ENCODE data around the gene HAUS8. TPM values are rescaled to one million over a fixed set of nuclear protein-coding genes. Genes with fewer than 3 reads are reported as not detected.

HAUS8 gene
- total and polyA plus RNA-seq, 2 of the 8 experiments (the other 6 are each of a cell fraction or from before 2014, with no cell fraction given), result 18.4 to 23.2 TPM

DNA sequence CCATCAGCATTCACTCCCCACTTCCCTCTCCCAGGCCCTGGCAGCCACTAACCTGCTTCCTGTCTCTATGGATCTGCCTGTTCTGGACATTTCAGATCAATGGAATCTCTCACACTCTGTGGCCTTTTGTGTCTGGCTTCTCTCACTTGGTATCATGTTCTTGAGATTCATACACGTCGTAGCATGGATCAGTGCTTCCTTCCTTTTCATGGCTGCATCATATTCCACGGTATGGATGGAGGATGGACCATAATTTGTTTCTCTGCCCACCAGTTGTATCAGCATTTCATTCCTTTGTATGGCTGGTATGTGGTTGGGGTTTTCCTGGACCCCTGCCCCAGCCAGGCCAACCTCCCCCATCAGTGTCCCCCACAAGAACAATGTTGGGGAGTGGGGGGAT is 36.5 kb upstream of the HAUS8 start:
- CTCF ChIA-PET (ENCODE audit: partially characterized antibody), result interaction anchor here (1.6 kb wide), 1 partner anchor 10 kb away, joined by 6 read pairs; no protein-coding TSS in a partner anchor
- no peak for FAIRE-seq
- H2AFZ ChIP-seq (ENCODE audit: low read length), result no peak overlapping the region

More for the DNA sequence above, 36.5 kb upstream of the HAUS8 start:
- H3K18ac ChIP-seq (ENCODE audit: extremely low read depth, low read length), result no peak overlapping the region
- H3K79me1 ChIP-seq (ENCODE audit: low read depth, low read length), result peaks cover 2% of the 10 kb centered on the region; the same call in 1 of the 2 replicates
- TF ChIP-seq PHF8 (conservative IDR thresholded peaks at IDR 0.05; ENCODE audit: low read depth, low read length) (no peak), BRCA1 (IDR thresholded peaks at IDR 0.05; ENCODE audit: low read depth, low read length) (no peak), TEAD4 (IDR thresholded peaks at IDR 0.05; ENCODE audit: low read depth, low read length) (no peak), CEBPB (IDR thresholded peaks at IDR 0.05; ENCODE audit: low read depth, low read length) (no peak), NANOG (IDR thresholded peaks at IDR 0.05; ENCODE audit: insufficient read depth, low read depth, low read length, poor library complexity, severe bottlenecking) (no peak), HDAC2 (IDR thresholded peaks at IDR 0.05; ENCODE audit: borderline replicate concordance in 1 of 2, low read depth in 2 of 2, low read length in 2 of 2) (no peak), JUN (IDR thresholded peaks at IDR 0.05; ENCODE audit: low read depth, low read length) (no peak), SUZ12 (IDR thresholded peaks at IDR 0.05; ENCODE audit: low read length) (no peak)
- H3K9ac ChIP-seq (replicated peaks in 1 of 4; ENCODE audit: extremely low read depth in 1 of 4, low read depth in 3 of 4, low read length in 3 of 4), result no peak overlapping the region
- H4K91ac ChIP-seq (replicated peaks; ENCODE audit: insufficient read length, low read length), result no peak overlapping the region
- no peak for DNase-seq (ENCODE audit: low read depth in 1 of 2, low spot score in 2 of 2)
- H3K4ac ChIP-seq (replicated peaks; ENCODE audit: insufficient read length, low read depth, low read length), result no peak overlapping the region
- H2BK12ac ChIP-seq (ENCODE audit: low read depth, low read length), result no peak overlapping the region
- no peak overlapping the region for H2BK5ac ChIP-seq (ENCODE audit: low read depth, low read length)
- H2BK15ac ChIP-seq (ENCODE audit: low read length), result no peak overlapping the region
- no peak overlapping the region for H2BK20ac ChIP-seq (ENCODE audit: low read length)
- H3K36me3 ChIP-seq (ENCODE audit: control insufficient read depth in 2 of 4, insufficient read depth in 4 of 4, low read length in 3 of 4), result no peaks in the 10 kb centered on the region
- POLR2A ChIA-PET (ENCODE audit: partially characterized antibody), result no interaction called here
- no peaks in the 10 kb centered on the region for H3K79me2 ChIP-seq (ENCODE audit: control insufficient read depth in 1 of 2, insufficient read depth in 2 of 2, low read length in 2 of 2)
- WGBS, 2 experiments (ENCODE audit: extremely low coverage in 1 of 2, insufficient coverage in 1 of 2, insufficient read length in 1 of 2, insufficient replicate concordance in 2 of 2, low coverage in 1 of 2, low lambda C conversion rate in 2 of 2, missing lambda C conversion rate in 1 of 2), result 87% methylated on average over 3 of the region's 3 CpGs; no CpG with 5 or more reads in 1 of the 2 experiments
- no peak overlapping the region for H3K56ac ChIP-seq (replicated peaks; ENCODE audit: insufficient read length, low read depth, low read length)
- H4K20me1 ChIP-seq (replicated peaks in 1 of 2; ENCODE audit: control insufficient read depth in 1 of 2, insufficient read depth in 2 of 2, low read length in 2 of 2), result peaks cover 8 to 13% of the 10 kb centered on the region in 2 experiments
- H3K23me2 ChIP-seq (ENCODE audit: low read depth, low read length), result peaks cover 2% of the 10 kb centered on the region; the same call in 1 of the 2 replicates
- no peak overlapping the region for H3K27ac ChIP-seq (ENCODE audit: low read depth, low read length)
- no peak overlapping the region for H3K14ac ChIP-seq (ENCODE audit: insufficient read length)
- no peak overlapping the region for H4K5ac ChIP-seq (ENCODE audit: insufficient read length, low read depth, low read length)
- no peak overlapping the region for H3K23ac ChIP-seq (ENCODE audit: insufficient read length)
- no peak overlapping the region for H4K8ac ChIP-seq (ENCODE audit: extremely low read depth, insufficient read depth, low read length)
- H3K4me2 ChIP-seq (ENCODE audit: insufficient read depth in 1 of 2, low read depth in 2 of 2, low read length in 2 of 2), result no peak overlapping the region
- no peaks in the 10 kb centered on the region for H3K27me3 ChIP-seq (replicated peaks in 1 of 4; ENCODE audit: control insufficient read depth in 3 of 4, extremely low read depth in 1 of 4, insufficient read depth in 3 of 4, low read length in 3 of 4)
- no peak overlapping the region for H3K4me3 ChIP-seq (ENCODE audit: extremely low read depth in 1 of 4, insufficient read depth in 2 of 4, low read depth in 3 of 4, low read length in 4 of 4)
- no peak overlapping the region for H2BK120ac ChIP-seq (replicated peaks; ENCODE audit: low read depth, low read length)
- H2AK5ac ChIP-seq (ENCODE audit: low read depth, low read length), result no peak overlapping the region
- peaks cover 5 to 18% (median 13%) of the 10 kb centered on the region in 4 experiments for H3K4me1 ChIP-seq (replicated peaks in 1 of 4; ENCODE audit: control insufficient read depth in 3 of 4, insufficient read depth in 4 of 4, low read length in 3 of 4)
- H3K9me3 ChIP-seq (ENCODE audit: insufficient read depth in 2 of 2, low read depth in 1 of 2, low read length in 1 of 2), result no peaks in the 10 kb centered on the region

Data from H1 (cell line).